DND-41 (cell line): ENCODE measurements around the gene SIGLEC9.
"Not testable (repeated sequence)": the region's sequence is repeated elsewhere in the genome, so short reads cannot be mapped to it uniquely, and the experiment has no call there.

Source experiments
- ATAC-seq: fragments of 200-7000 bp; cut with Tn5 transposase; 3 replicates; pipeline ENCODE4 v1.9.1; 2021; ENCODE audit warnings: low read depth; ENCODE audit not compliant: insufficient read depth
- DNase-seq: peaks from one replicate; pipeline ENCODE4 v3.0.0-alpha.2; 2020
- H2AFZ ChIP-seq: 2 replicates; pipeline ENCODE4 v1.6.0; 2012; ENCODE audit warnings: low read depth, low read length
- H3K27ac ChIP-seq: 2 replicates; pipeline ENCODE4 v1.5.1; 2012; ENCODE audit warnings: low read length, inconsistent platforms
- H3K27me3 ChIP-seq: fragments of 200-600 bp; sonication (generic); 2 replicates; pipeline ENCODE4 v1.6.0; 2012; ENCODE audit warnings: low read length, mild to moderate bottlenecking, inconsistent platforms; ENCODE audit not compliant: insufficient read depth, poor library complexity
- H3K36me3 ChIP-seq: 2 replicates; pipeline ENCODE4 v1.5.1; 2012; ENCODE audit warnings: low read length, inconsistent platforms; ENCODE audit not compliant: insufficient read depth
- H3K4me1 ChIP-seq: 2 replicates; pipeline ENCODE4 v1.5.1; 2012; ENCODE audit warnings: mild to moderate bottlenecking, low read length; ENCODE audit not compliant: insufficient read depth
- H3K4me2 ChIP-seq: 2 replicates; pipeline ENCODE4 v1.6.0; 2012; ENCODE audit warnings: mild to moderate bottlenecking, moderate library complexity, low read length, inconsistent platforms; ENCODE audit not compliant: insufficient read depth
- H3K4me3 ChIP-seq, 2 experiments: fragments of 200-600 bp in 1 of 2; shearing (Covaris generic) in 1 of 2; 2 replicates each; pipeline ENCODE4 v1.5.1; 2012 to 2016; ENCODE audit warnings: inconsistent platforms in 2 of 2, low read length in 2 of 2, mild to moderate bottlenecking in 2 of 2, low read depth in 1 of 2, moderate library complexity in 1 of 2
- H3K79me2 ChIP-seq: 2 replicates; pipeline ENCODE4 v1.6.0; 2012; ENCODE audit warnings: low read length, inconsistent platforms; ENCODE audit not compliant: insufficient read depth
- H3K9ac ChIP-seq: 2 replicates; pipeline ENCODE4 v1.6.0; 2012; ENCODE audit warnings: low read depth, mild to moderate bottlenecking, inconsistent platforms, low read length, moderate library complexity
- H3K9me3 ChIP-seq: 2 replicates; pipeline ENCODE4 v1.5.1; 2012; ENCODE audit warnings: low read length, moderate library complexity, mild to moderate bottlenecking, inconsistent platforms; ENCODE audit not compliant: insufficient read depth, severe bottlenecking
- H4K20me1 ChIP-seq: 2 replicates; pipeline ENCODE4 v1.6.0; 2012; ENCODE audit warnings: low read length; ENCODE audit not compliant: insufficient read depth
- CTCF ChIP-seq: IDR thresholded peaks from 2 replicates; pipeline ENCODE4 v1.5.1; 2012; ENCODE audit warnings: borderline replicate concordance, low read length, moderate library complexity, mild to moderate bottlenecking; ENCODE audit not compliant: poor library complexity, severe bottlenecking; ENCODE audit errors: extremely low read depth
- EZH2 ChIP-seq: IDR thresholded peaks from 3 replicates; pipeline ENCODE4 v1.6.1; 2012; ENCODE audit warnings: borderline replicate concordance, low read depth, mild to moderate bottlenecking, moderate library complexity, low read length, inconsistent platforms; ENCODE audit not compliant: severe bottlenecking

Gene SIGLEC9

DNA sequence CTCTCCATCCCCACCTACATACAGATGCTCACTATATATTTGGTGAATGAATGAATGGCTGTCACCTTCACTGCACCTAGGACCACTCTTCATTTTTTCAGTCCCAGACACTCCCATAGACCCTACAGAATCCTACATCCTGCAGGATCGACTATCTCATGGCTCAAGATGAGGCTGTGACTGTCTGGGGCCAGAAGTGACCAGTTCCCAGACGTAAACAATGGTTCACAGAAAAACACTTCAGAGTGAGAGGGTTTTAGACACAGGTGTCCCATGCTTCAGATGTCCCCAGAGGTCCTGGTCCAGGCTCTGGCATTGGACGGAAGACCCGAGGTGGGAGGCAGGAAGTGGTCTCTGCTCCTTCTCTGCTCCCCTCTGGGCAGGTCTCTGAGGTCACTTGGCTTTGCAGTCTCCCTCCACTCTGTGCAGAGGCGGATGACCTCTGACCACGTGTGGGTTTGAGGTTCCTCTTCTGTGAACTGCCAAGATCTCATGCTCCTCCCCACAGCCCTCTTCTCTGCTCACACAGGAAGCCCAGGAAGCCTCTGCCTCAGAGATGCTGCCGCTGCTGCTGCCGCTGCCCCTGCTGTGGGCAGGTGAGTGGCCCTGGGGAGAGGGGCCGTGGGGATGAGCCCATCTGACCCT is 42.3 kb downstream of the SIGLEC9 start:
- no peaks in the 10 kb centered on the region for H3K36me3 ChIP-seq
- H3K4me1 ChIP-seq = no peaks in the 10 kb centered on the region
- no peak overlapping the region for H3K27ac ChIP-seq
- no peak overlapping the region for H3K4me2 ChIP-seq
- H3K9ac ChIP-seq = no peak overlapping the region
- no peak overlapping the region for H3K4me3 ChIP-seq
- no peaks in the 10 kb centered on the region for H4K20me1 ChIP-seq
- H3K27me3 ChIP-seq = peaks cover 20% of the 10 kb centered on the region
- TF ChIP-seq CTCF (no peak), EZH2 (no peak)
- H2AFZ ChIP-seq = no peak overlapping the region
- no peak for ATAC-seq
- no peak for DNase-seq
- H3K9me3 ChIP-seq = no peaks in the 10 kb centered on the region
- H3K79me2 ChIP-seq = no peaks in the 10 kb centered on the region

- ATAC-seq = no peak
- Histone ChIP-seq H3K4me1 (no peaks in the 10 kb centered on the region), H4K20me1 (no peaks in the 10 kb centered on the region), H2AFZ (no peak overlapping the region), H3K4me3 (no peak overlapping the region), H3K79me2 (no peaks in the 10 kb centered on the region), H3K9me3 (no peaks in the 10 kb centered on the region), H3K27ac (no peak overlapping the region), H3K9ac (no peak overlapping the region), H3K36me3 (no peaks in the 10 kb centered on the region), H3K4me2 (no peak overlapping the region), H3K27me3 (peaks cover 11% of the 10 kb centered on the region)
- TF ChIP-seq CTCF (no peak), EZH2 (no peak)
- DNase-seq = no peak
Measured at GRCh38 chr19:51168564-51169282, 44.0 kb downstream of the SIGLEC9 start.

DNA sequence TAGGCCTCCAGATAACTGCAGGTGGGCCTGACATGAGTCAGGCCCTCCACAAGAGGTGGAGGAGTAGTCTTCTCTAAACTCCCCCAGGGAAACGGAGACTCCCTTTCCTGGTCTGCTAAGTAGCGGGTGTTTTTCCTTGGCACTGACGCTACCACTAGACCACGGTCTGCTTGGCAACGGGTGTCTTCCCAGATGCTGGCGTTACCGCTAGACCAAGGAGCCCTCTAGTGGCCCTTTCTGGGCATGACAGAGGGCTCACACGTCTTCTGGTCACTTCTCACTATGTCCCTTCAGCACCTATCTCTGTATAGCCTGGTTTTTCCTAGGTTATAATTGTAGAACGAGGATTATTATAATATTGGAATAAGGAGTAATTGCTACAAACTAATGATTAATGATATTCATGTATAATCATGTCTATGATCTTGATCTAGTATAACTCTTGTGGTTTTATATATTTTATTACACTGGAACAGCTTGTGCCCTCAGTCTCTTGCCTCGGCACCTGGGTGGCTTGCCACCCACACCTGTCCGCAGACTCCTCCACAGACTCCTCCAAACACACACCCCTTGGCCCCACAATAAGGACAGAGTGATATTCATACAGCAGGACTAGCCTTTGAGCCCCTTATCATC is 44.7 kb downstream of the SIGLEC9 start:
- not testable (repeated sequence) for H3K9me3 ChIP-seq, H3K9ac ChIP-seq, H3K27ac ChIP-seq, H3K4me1 ChIP-seq, H3K27me3 ChIP-seq, H4K20me1 ChIP-seq, H2AFZ ChIP-seq, H3K36me3 ChIP-seq, ATAC-seq, H3K4me2 ChIP-seq, H3K79me2 ChIP-seq, H3K4me3 ChIP-seq
- DNase-seq = peak; percentile 29
- TF ChIP-seq CTCF = peak; percentile 59
